Gastroesophageal sphincter (tissue), 4 donors: ENCODE data around the gene COL28A1. TPM values are rescaled to one million over a fixed set of nuclear protein-coding genes. Genes with fewer than 3 reads are reported as not detected.

Experiments used
- ATAC-seq: fragments of 150-250 bp; one replicate; pipeline ENCODE4 v1.9.1; 2016; ENCODE audit warnings: mild to moderate bottlenecking, moderate library complexity
- H3K27ac ChIP-seq, 4 donors: fragments of 200-600 bp; sonication (generic) in 3 of 4; 1 replicate in 3 of 4; 2 replicates in 1 of 4; pipeline ENCODE4 v1.5.1; 2016 to 2019
- H3K27me3 ChIP-seq: fragments of 200-600 bp; sonication (generic); one replicate; pipeline ENCODE4 v1.5.1; 2019
- H3K36me3 ChIP-seq, 2 donors: fragments of 200-600 bp; sonication (generic); one replicate each; pipeline ENCODE4 v1.5.1; 2019; ENCODE audit warnings: control low read depth in 1 of 2
- H3K4me1 ChIP-seq, 3 donors: fragments of 200-600 bp; sonication (generic); 1 replicate in 2 of 3; 2 replicates in 1 of 3; pipeline ENCODE4 v1.5.1; 2016 to 2019; ENCODE audit warnings: control low read depth in 2 of 3
- H3K4me3 ChIP-seq, 2 donors: fragments of 200-600 bp; sonication (generic); one replicate each; pipeline ENCODE4 v1.5.1; 2019; ENCODE audit warnings: mild to moderate bottlenecking in 1 of 2, moderate library complexity in 1 of 2
- H3K9me3 ChIP-seq, 3 donors: fragments of 200-600 bp; sonication (generic); one replicate each; pipeline ENCODE4 v1.5.1; 2017 to 2019; ENCODE audit warnings: control low read depth in 2 of 3
- EP300 ChIP-seq: sonication (generic); formaldehyde crosslinking; IDR thresholded peaks from one replicate; pipeline ENCODE4 v1.6.1; 2017; ENCODE audit warnings: antibody characterized with exemption, mild to moderate bottlenecking
- POLR2A ChIP-seq, 2 donors: fragments of 450-650 bp; IDR thresholded peaks; one replicate each; pipeline ENCODE4 v1.6.1; 2017; ENCODE audit warnings: antibody characterized with exemption in 2 of 2, mild to moderate bottlenecking in 2 of 2, moderate library complexity in 1 of 2
- POLR2AphosphoS5 ChIP-seq: sonication (generic); formaldehyde crosslinking; IDR thresholded peaks from one replicate; pipeline ENCODE4 v1.6.1; 2017; ENCODE audit warnings: antibody characterized with exemption
- WGBS, 2 donors: methylation state at CpG; one replicate each; pipeline ENCODE4 v1.1.5; 2018; ENCODE audit warnings: low coverage in 1 of 2; 5-methylcytosine and 5-hydroxymethylcytosine counted together
- total RNA-seq, 4 donors: library from RNA; depleted of rRNA; stranded (reverse); fragments of >200 nt; gene quantifications; one replicate each; pipeline ENCODE4 v1.1.0, GENCODE V29; 2016
- TF ChIP-seq, protein P1 (sequence below), 4 experiments: fragments of 200-600 bp in 2 of 4; fragments of 450-650 bp in 2 of 4; sonication (generic) in 1 of 4; IDR thresholded peaks; one replicate each; pipeline ENCODE4 v1.5.1; 2017 to 2019; ENCODE audit warnings: antibody characterized with exemption in 4 of 4, mild to moderate bottlenecking in 2 of 4, moderate library complexity in 2 of 4

The COL28A1 gene
- total RNA-seq, 4 donors from 2014 or later, result 12.5 to 21.3 (median 18.7) TPM

DNA sequence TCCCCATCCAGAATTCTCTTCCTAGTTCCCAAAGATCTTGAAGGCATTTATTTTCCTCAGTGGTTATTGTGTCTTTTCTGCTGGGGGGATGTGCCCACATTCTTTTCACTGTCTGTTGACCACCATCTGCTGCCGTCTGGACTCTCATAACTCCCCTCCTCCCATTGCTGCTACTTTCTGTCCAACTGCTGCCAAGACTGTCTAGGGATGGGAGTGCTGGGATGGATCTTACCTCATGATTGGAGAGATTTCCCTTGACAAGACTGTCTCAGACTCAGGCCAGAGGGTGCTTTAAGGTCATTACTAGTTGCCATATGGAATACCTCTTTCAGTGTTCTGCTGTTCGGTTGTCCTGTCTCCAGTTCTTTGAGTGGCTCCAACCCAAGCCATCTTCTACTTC is 211.8 kb downstream of the COL28A1 start:
- Histone ChIP-seq H3K27me3 (no peaks in the 10 kb centered on the region), H3K4me1 (no peaks in the 10 kb centered on the region), H3K27ac (no peak overlapping the region), H3K36me3 (no peaks in the 10 kb centered on the region), H3K9me3 (no peaks in the 10 kb centered on the region), H3K4me3 (no peak overlapping the region)
- WGBS, 2 donors, result 37 to 58% methylated on average over 2 of the region's 2 CpGs
- TF ChIP-seq, protein P1, sequence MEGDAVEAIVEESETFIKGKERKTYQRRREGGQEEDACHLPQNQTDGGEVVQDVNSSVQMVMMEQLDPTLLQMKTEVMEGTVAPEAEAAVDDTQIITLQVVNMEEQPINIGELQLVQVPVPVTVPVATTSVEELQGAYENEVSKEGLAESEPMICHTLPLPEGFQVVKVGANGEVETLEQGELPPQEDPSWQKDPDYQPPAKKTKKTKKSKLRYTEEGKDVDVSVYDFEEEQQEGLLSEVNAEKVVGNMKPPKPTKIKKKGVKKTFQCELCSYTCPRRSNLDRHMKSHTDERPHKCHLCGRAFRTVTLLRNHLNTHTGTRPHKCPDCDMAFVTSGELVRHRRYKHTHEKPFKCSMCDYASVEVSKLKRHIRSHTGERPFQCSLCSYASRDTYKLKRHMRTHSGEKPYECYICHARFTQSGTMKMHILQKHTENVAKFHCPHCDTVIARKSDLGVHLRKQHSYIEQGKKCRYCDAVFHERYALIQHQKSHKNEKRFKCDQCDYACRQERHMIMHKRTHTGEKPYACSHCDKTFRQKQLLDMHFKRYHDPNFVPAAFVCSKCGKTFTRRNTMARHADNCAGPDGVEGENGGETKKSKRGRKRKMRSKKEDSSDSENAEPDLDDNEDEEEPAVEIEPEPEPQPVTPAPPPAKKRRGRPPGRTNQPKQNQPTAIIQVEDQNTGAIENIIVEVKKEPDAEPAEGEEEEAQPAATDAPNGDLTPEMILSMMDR (IDR thresholded peaks at IDR 0.05), result no peak
- TF ChIP-seq POLR2AphosphoS5, result no peak
- no peak for TF ChIP-seq EP300
- no peak for TF ChIP-seq POLR2A (IDR thresholded peaks at IDR 0.05)
- no peak for ATAC-seq

DNA sequence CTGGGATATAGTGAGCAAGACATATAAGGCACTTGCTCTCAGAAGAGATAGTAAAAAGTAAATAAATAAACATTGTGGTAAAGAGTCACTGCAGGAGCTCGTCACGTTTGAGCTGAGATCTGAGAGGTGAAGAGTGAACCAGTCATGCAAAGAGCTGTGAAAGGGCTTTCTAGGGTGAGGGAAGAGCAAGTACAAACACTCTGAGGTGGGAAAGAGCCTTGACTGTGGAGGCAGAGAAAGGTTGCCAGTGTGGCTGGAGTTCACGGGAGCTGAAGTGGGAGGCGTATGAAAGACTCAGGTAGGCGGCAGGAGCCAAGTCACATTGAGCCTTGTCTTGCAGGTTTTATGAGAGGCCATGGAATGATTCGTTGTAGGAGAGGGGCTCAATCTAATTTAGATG is 212.3 kb downstream of the COL28A1 start:
- 37 to 53% methylated on average over 4 to 6 of the region's 6 CpGs for WGBS, 2 donors
- Histone ChIP-seq H3K27me3 (no peaks in the 10 kb centered on the region), H3K9me3 (no peaks in the 10 kb centered on the region), H3K4me1 (no peaks in the 10 kb centered on the region), H3K27ac (no peak overlapping the region), H3K36me3 (no peaks in the 10 kb centered on the region), H3K4me3 (no peak overlapping the region)
- no peak for TF ChIP-seq EP300
- TF ChIP-seq, protein P1 (IDR thresholded peaks at IDR 0.05), result no peak
- TF ChIP-seq POLR2AphosphoS5, result no peak
- TF ChIP-seq POLR2A (IDR thresholded peaks at IDR 0.05), result no peak
- no peak for ATAC-seq

- WGBS, 2 donors, result 17 to 72% methylated on average over 1 to 4 of the region's 5 CpGs
- TF ChIP-seq, protein P1 (IDR thresholded peaks at IDR 0.05), result no peak
- TF ChIP-seq POLR2AphosphoS5 (no peak), POLR2A (IDR thresholded peaks at IDR 0.05) (no peak), EP300 (no peak)
- no peaks in the 10 kb centered on the region for H3K27me3 ChIP-seq
These were observed 214.0 kb downstream of the COL28A1 start for GRCh38 chr7:7321681-7322080.

GRCh38 chr7:7318601-7319000 is 217.1 kb downstream of the COL28A1 start:
- no peaks in the 10 kb centered on the region for H3K9me3 ChIP-seq
- no peaks in the 10 kb centered on the region for H3K27me3 ChIP-seq
- no peak for ATAC-seq
- H3K36me3 ChIP-seq, result no peaks in the 10 kb centered on the region
- TF ChIP-seq, protein P1 (IDR thresholded peaks at IDR 0.05), result no peak
- TF ChIP-seq EP300, result no peak
- no peak for TF ChIP-seq POLR2AphosphoS5
- no peak for TF ChIP-seq POLR2A (IDR thresholded peaks at IDR 0.05)
- H3K27ac ChIP-seq, result no peak overlapping the region
- H3K4me1 ChIP-seq, result no peaks in the 10 kb centered on the region
- 60 to 67% methylated on average over 1 of the region's 1 CpG for WGBS, 2 donors
- H3K4me3 ChIP-seq, result no peak overlapping the region

More at GRCh38 chr7:7321681-7322080, 214.0 kb downstream of the COL28A1 start:
- Histone ChIP-seq H3K27ac (no peak overlapping the region), H3K9me3 (no peaks in the 10 kb centered on the region), H3K4me1 (no peaks in the 10 kb centered on the region), H3K36me3 (no peaks in the 10 kb centered on the region), H3K4me3 (no peak overlapping the region)
- ATAC-seq, result no peak

GRCh38 chr7:7317850-7318249 is 217.8 kb downstream of the COL28A1 start:
- Histone ChIP-seq H3K4me3 (no peak overlapping the region), H3K4me1 (no peaks in the 10 kb centered on the region), H3K36me3 (no peaks in the 10 kb centered on the region), H3K27ac (no peak overlapping the region), H3K9me3 (no peaks in the 10 kb centered on the region), H3K27me3 (no peaks in the 10 kb centered on the region)
- WGBS, 2 donors, result 74 to 96% methylated on average over 3 to 4 of the region's 4 CpGs
- no peak for TF ChIP-seq EP300
- TF ChIP-seq, protein P1 (IDR thresholded peaks at IDR 0.05), result no peak
- TF ChIP-seq POLR2A (IDR thresholded peaks at IDR 0.05), result no peak
- no peak for TF ChIP-seq POLR2AphosphoS5
- no peak for ATAC-seq
